A673 (cell line): Measurements from ENCODE around the gene SLC18B1. TPM values are rescaled to one million over a fixed set of nuclear protein-coding genes. Genes with fewer than 3 reads are reported as not detected.

Experiments
- BruUV-seq: library from RNA; stranded (reverse); fragments of 400-500 nt; replicated peaks from 2 replicates; lab custom pipeline; 2021; lab: Mats Ljungman, UMichigan
- CTCF ChIA-PET: fragments of 300-600 bp; sonication (Branson Sonifier 250); formaldehyde crosslinking; loops from one replicate; lab custom pipeline; 2022; ENCODE audit warnings: antibody characterized with exemption; lab: Charles Lee
- POLR2A ChIA-PET: fragments of 300-600 bp; sonication (Branson Sonifier 250); formaldehyde crosslinking; loops from one replicate; lab custom pipeline; 2022; ENCODE audit warnings: antibody characterized with exemption; ENCODE audit not compliant: low non-redundant PET; lab: Charles Lee
- DNase-seq: peaks from one replicate; pipeline ENCODE4 v3.0.0-alpha.2; 2015; ENCODE audit warnings: low spot score
- H3K27ac ChIP-seq: fragments of 200-600 bp; sonication (generic); 2 replicates; pipeline ENCODE4 v1.5.1; 2016; ENCODE audit warnings: mixed run types, low read depth, mild to moderate bottlenecking, mixed read lengths, antibody characterized with exemption, low read length; ENCODE audit not compliant: poor library complexity, severe bottlenecking
- H3K27me3 ChIP-seq: fragments of 200-600 bp; sonication (generic); replicated peaks from 2 replicates; pipeline ENCODE4 v1.6.1; 2017; ENCODE audit warnings: mixed run types, low read depth, mild to moderate bottlenecking, mixed read lengths, antibody characterized with exemption, low read length; ENCODE audit not compliant: insufficient read depth, poor library complexity
- H3K36me3 ChIP-seq: fragments of 200-600 bp; sonication (generic); 2 replicates; pipeline ENCODE4 v1.6.1; 2016; ENCODE audit warnings: mixed run types, mild to moderate bottlenecking, mixed read lengths, antibody characterized with exemption, low read length; ENCODE audit not compliant: insufficient read depth, poor library complexity, severe bottlenecking
- H3K4me1 ChIP-seq: fragments of 200-600 bp; sonication (generic); 2 replicates; pipeline ENCODE4 v1.6.1; 2017; ENCODE audit warnings: mixed run types, mild to moderate bottlenecking, mixed read lengths, antibody characterized with exemption, low read length; ENCODE audit not compliant: insufficient read depth, poor library complexity, severe bottlenecking
- H3K4me3 ChIP-seq: fragments of 200-600 bp; sonication (generic); 2 replicates; pipeline ENCODE4 v1.5.1; 2016; ENCODE audit warnings: low read depth, mixed run types, mild to moderate bottlenecking, mixed read lengths, low read length; ENCODE audit not compliant: poor library complexity, severe bottlenecking
- H3K9me3 ChIP-seq: fragments of 200-600 bp; sonication (generic); 2 replicates; pipeline ENCODE4 v1.6.1; 2016; ENCODE audit warnings: mixed run types, low read depth, mild to moderate bottlenecking, mixed read lengths, antibody characterized with exemption, low read length; ENCODE audit not compliant: poor library complexity, severe bottlenecking
- EZH2 ChIP-seq: fragments of 200-600 bp; sonication (generic); IDR thresholded peaks from 2 replicates; pipeline ENCODE4 v1.6.1; 2017; ENCODE audit warnings: borderline replicate concordance, low read depth, mild to moderate bottlenecking, mixed read lengths, antibody characterized with exemption, low read length; ENCODE audit not compliant: poor library complexity, severe bottlenecking
- intact Hi-C: fragments of 100-400 bp; cut with micrococcal nuclease; formaldehyde crosslinking; loops from one replicate; pipeline ENCODE4 v1.10.0; 2022; ENCODE audit not compliant: unreplicated experiment
- total RNA-seq: library from RNA; stranded (reverse); gene quantifications from 2 replicates; pipeline ENCODE4 v1.2.3, GENCODE V29; 2021
- TF ChIP-seq, protein P1 (sequence below): fragments of 300-800, 200-600 bp; sonication (generic); conservative IDR thresholded peaks from 2 replicates; pipeline ENCODE4 v1.5.1; 2017; ENCODE audit warnings: low read depth, mild to moderate bottlenecking, antibody characterized with exemption, low read length, moderate library complexity, mixed read lengths

Gene SLC18B1
- total RNA-seq, 1 experiment from 2014 or later = 25.2 TPM

GRCh38 chr6:132768051-132768517 is 30.4 kb downstream of the SLC18B1 start:
- intact Hi-C loops = no loop called here
- H3K36me3 ChIP-seq = peaks cover 18% of the 10 kb centered on the region
- TF ChIP-seq, protein P1, sequence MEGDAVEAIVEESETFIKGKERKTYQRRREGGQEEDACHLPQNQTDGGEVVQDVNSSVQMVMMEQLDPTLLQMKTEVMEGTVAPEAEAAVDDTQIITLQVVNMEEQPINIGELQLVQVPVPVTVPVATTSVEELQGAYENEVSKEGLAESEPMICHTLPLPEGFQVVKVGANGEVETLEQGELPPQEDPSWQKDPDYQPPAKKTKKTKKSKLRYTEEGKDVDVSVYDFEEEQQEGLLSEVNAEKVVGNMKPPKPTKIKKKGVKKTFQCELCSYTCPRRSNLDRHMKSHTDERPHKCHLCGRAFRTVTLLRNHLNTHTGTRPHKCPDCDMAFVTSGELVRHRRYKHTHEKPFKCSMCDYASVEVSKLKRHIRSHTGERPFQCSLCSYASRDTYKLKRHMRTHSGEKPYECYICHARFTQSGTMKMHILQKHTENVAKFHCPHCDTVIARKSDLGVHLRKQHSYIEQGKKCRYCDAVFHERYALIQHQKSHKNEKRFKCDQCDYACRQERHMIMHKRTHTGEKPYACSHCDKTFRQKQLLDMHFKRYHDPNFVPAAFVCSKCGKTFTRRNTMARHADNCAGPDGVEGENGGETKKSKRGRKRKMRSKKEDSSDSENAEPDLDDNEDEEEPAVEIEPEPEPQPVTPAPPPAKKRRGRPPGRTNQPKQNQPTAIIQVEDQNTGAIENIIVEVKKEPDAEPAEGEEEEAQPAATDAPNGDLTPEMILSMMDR = peak; percentile 64
- TF ChIP-seq EZH2 = no peak
- no peaks in the 10 kb centered on the region for H3K4me1 ChIP-seq
- H3K4me3 ChIP-seq = no peak overlapping the region
- no peaks in the 10 kb centered on the region for H3K27me3 ChIP-seq
- H3K27ac ChIP-seq = no peak overlapping the region
- POLR2A ChIA-PET = no interaction called here
- DNase-seq = peak; percentile 39
- BruUV-seq = no TSS peak
- CTCF ChIA-PET = interaction anchor here (1.1 kb wide), 1 partner anchor 98 kb away, joined by 3 read pairs; no protein-coding TSS in a partner anchor
- no peaks in the 10 kb centered on the region for H3K9me3 ChIP-seq

- H3K27me3 ChIP-seq = no peaks in the 10 kb centered on the region
- intact Hi-C loops = no loop called here
- H3K4me3 ChIP-seq = no peak overlapping the region
- no peak overlapping the region for H3K27ac ChIP-seq
- H3K4me1 ChIP-seq = no peaks in the 10 kb centered on the region
- BruUV-seq = no TSS peak
- no peaks in the 10 kb centered on the region for H3K9me3 ChIP-seq
- no peak for DNase-seq
- ChIA-PET POLR2A (no interaction called here), CTCF (no interaction called here)
- peaks cover 8% of the 10 kb centered on the region for H3K36me3 ChIP-seq
- TF ChIP-seq, protein P1 = no peak
Measured at GRCh38 chr6:132765560-132765959, 32.9 kb downstream of the SLC18B1 start.

GRCh38 chr6:132764370-132764769 is 34.1 kb downstream of the SLC18B1 start:
- POLR2A ChIA-PET = no interaction called here
- TF ChIP-seq EZH2 = no peak
- TF ChIP-seq, protein P1 = no peak
- peak; percentile 34 for DNase-seq
- H3K4me3 ChIP-seq = no peak overlapping the region
- no peaks in the 10 kb centered on the region for H3K27me3 ChIP-seq
- H3K9me3 ChIP-seq = no peaks in the 10 kb centered on the region
- intact Hi-C loops = no loop called here
- H3K36me3 ChIP-seq = no peaks in the 10 kb centered on the region
- no TSS peak for BruUV-seq
- H3K4me1 ChIP-seq = no peaks in the 10 kb centered on the region
- CTCF ChIA-PET = no interaction called here
- no peak overlapping the region for H3K27ac ChIP-seq
